Esophagus squamous epithelium (tissue), 4 donors: ENCODE data around the gene PCDHGC4.

ENCODE experiments used
- POLR2A ChIP-seq, 4 donors: fragments of 450-650 bp; IDR thresholded peaks; one replicate each; pipeline ENCODE4 v1.6.1; 2017; ENCODE audit warnings: antibody characterized with exemption in 4 of 4, mild to moderate bottlenecking in 4 of 4, moderate library complexity in 3 of 4
- TF ChIP-seq, protein P1 (sequence below), 6 experiments: fragments of 450-650 bp in 4 of 6; fragments of 200-600 bp in 2 of 6; sonication (generic) in 2 of 6; IDR thresholded peaks; one replicate each; pipeline ENCODE4 v1.5.1; 2016 to 2019; ENCODE audit warnings: antibody characterized with exemption in 6 of 6, mild to moderate bottlenecking in 4 of 6, moderate library complexity in 4 of 6

DNA sequence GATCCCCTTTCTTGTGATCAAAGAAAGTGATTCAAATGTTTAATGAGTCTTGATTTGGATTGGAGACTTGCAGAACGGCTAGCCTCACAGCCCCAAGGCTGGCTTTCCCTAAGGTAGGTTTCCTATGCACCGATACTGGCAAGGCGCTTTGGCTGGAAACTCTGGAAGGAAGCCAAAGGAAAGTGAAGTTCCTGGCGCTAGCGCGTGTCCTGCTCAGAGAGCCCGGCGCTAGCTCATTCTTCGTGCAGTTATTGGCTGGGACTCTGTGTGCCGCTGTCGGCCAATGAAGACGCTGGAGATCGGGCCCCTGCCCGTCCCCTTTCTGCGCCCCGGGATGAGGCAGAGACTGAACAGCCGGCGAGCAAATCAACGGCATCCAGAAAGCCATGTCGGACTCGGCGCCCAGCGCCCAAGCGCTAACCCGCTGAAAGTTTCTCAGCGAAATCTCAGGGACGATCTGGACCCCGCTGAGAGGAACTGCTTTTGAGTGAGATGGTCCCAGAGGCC lies 9.2 kb upstream of the PCDHGC4 start, which contains the start of gene PCDHGC3:
- TF ChIP-seq, protein P1, sequence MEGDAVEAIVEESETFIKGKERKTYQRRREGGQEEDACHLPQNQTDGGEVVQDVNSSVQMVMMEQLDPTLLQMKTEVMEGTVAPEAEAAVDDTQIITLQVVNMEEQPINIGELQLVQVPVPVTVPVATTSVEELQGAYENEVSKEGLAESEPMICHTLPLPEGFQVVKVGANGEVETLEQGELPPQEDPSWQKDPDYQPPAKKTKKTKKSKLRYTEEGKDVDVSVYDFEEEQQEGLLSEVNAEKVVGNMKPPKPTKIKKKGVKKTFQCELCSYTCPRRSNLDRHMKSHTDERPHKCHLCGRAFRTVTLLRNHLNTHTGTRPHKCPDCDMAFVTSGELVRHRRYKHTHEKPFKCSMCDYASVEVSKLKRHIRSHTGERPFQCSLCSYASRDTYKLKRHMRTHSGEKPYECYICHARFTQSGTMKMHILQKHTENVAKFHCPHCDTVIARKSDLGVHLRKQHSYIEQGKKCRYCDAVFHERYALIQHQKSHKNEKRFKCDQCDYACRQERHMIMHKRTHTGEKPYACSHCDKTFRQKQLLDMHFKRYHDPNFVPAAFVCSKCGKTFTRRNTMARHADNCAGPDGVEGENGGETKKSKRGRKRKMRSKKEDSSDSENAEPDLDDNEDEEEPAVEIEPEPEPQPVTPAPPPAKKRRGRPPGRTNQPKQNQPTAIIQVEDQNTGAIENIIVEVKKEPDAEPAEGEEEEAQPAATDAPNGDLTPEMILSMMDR (IDR thresholded peaks at IDR 0.05): peak; percentile 12 to 44 (median 33)
- peak in 2 of 4 donors; percentile 55 to 66 for TF ChIP-seq POLR2A (IDR thresholded peaks at IDR 0.05)
